Measurements from ENCODE around the gene CERCAM. TPM values are rescaled to one million over a fixed set of nuclear protein-coding genes. Genes with fewer than 3 reads are reported as not detected.

Gene CERCAM
- polyA plus RNA-seq, 1 donor from 2014 or later = 1.1 TPM

- no peak overlapping the region for H2AFZ ChIP-seq (ENCODE audit: low read depth, low read length)
- H3F3A ChIP-seq (ENCODE audit: insufficient read depth, low read length, poor library complexity, severe bottlenecking) = no peaks in the 10 kb centered on the region
- H3K27ac ChIP-seq (ENCODE audit: low read length) = no peak overlapping the region
- H3K4me3 ChIP-seq (ENCODE audit: low read length) = no peak overlapping the region
- no peaks in the 10 kb centered on the region for H3K9me3 ChIP-seq (ENCODE audit: low read length)
- H3K36me3 ChIP-seq (ENCODE audit: insufficient read depth, low read length) = no peaks in the 10 kb centered on the region
- H3K9me2 ChIP-seq (ENCODE audit: insufficient read depth, low read length) = no peaks in the 10 kb centered on the region
- H3K79me2 ChIP-seq (replicated peaks; ENCODE audit: insufficient read depth, low read length) = no peaks in the 10 kb centered on the region
- peaks cover 23% of the 10 kb centered on the region for H3K27me3 ChIP-seq (ENCODE audit: insufficient read depth, low read depth, low read length)
- TF ChIP-seq MXI1 (conservative IDR thresholded peaks at IDR 0.05; ENCODE audit: poor library complexity, severe bottlenecking) (no peak), EZH2 (IDR thresholded peaks at IDR 0.05; ENCODE audit: borderline replicate concordance, insufficient read depth, low read length, poor library complexity, severe bottlenecking) (no peak), SMC3 (conservative IDR thresholded peaks at IDR 0.05; ENCODE audit: poor library complexity) (no peak), TAF1 (IDR thresholded peaks at IDR 0.05; ENCODE audit: low read depth) (no peak), CTCF (IDR thresholded peaks at IDR 0.05; ENCODE audit: poor library complexity, severe bottlenecking) (no peak)
- no peaks in the 10 kb centered on the region for H4K20me1 ChIP-seq (ENCODE audit: insufficient read depth)
- H3K4me2 ChIP-seq (ENCODE audit: low read length) = no peak overlapping the region
- H3K9ac ChIP-seq (ENCODE audit: low read length) = no peak overlapping the region
Measured at GRCh38 chr9:128405780-128406171, 14.9 kb upstream of the CERCAM start.

DNA sequence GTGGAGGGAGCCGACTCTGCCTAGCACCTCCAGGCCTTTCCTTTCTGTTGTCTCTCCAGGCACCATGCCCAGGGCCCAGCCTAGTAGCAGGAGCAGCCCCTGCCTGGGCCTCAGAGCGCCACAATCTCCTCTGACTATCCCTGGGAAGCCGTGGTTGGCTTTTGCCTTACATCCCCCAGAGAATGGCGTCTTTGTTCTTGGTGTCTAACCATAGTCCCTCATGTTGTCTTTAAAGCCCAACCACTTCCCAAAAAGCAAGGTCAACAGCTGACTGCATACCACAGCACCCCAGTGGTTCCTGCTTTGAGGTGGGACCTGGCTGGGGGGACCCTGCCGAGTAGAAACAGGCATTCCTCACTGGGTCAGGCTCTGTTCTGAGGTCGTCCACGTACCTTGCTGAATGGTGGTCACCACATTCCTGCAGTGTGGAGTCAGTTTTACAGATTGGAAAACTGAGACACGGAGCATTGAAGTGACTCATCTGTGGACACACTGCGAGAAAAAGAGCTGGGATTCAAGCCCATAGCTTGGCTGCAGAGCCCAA lies 13.7 kb upstream of the CERCAM start:
- Histone ChIP-seq H3K4me3 (ENCODE audit: low read length) (no peak overlapping the region), H3K79me2 (replicated peaks; ENCODE audit: insufficient read depth, low read length) (no peaks in the 10 kb centered on the region), H3K4me2 (ENCODE audit: low read length) (no peak overlapping the region), H3K9me2 (ENCODE audit: insufficient read depth, low read length) (no peaks in the 10 kb centered on the region), H3K9me3 (ENCODE audit: low read length) (no peaks in the 10 kb centered on the region), H3K27me3 (ENCODE audit: insufficient read depth, low read depth, low read length) (peaks cover 29% of the 10 kb centered on the region), H3K27ac (ENCODE audit: low read length) (no peak overlapping the region), H3K9ac (ENCODE audit: low read length) (no peak overlapping the region), H3K36me3 (ENCODE audit: insufficient read depth, low read length) (no peaks in the 10 kb centered on the region), H3F3A (ENCODE audit: insufficient read depth, low read length, poor library complexity, severe bottlenecking) (no peaks in the 10 kb centered on the region), H2AFZ (ENCODE audit: low read depth, low read length) (no peak overlapping the region), H4K20me1 (ENCODE audit: insufficient read depth) (no peaks in the 10 kb centered on the region)
- TF ChIP-seq EP300 (conservative IDR thresholded peaks at IDR 0.05; ENCODE audit: poor library complexity, severe bottlenecking) (no peak), SMC3 (conservative IDR thresholded peaks at IDR 0.05; ENCODE audit: poor library complexity) (no peak), EZH2 (IDR thresholded peaks at IDR 0.05; ENCODE audit: borderline replicate concordance, insufficient read depth, low read length, poor library complexity, severe bottlenecking) (no peak), TAF1 (IDR thresholded peaks at IDR 0.05; ENCODE audit: low read depth) (no peak), RAD21 (conservative IDR thresholded peaks at IDR 0.05) (no peak), MXI1 (conservative IDR thresholded peaks at IDR 0.05; ENCODE audit: poor library complexity, severe bottlenecking) (no peak), POLR2AphosphoS5 (IDR thresholded peaks at IDR 0.05) (no peak)
- TF ChIP-seq, protein P1, sequence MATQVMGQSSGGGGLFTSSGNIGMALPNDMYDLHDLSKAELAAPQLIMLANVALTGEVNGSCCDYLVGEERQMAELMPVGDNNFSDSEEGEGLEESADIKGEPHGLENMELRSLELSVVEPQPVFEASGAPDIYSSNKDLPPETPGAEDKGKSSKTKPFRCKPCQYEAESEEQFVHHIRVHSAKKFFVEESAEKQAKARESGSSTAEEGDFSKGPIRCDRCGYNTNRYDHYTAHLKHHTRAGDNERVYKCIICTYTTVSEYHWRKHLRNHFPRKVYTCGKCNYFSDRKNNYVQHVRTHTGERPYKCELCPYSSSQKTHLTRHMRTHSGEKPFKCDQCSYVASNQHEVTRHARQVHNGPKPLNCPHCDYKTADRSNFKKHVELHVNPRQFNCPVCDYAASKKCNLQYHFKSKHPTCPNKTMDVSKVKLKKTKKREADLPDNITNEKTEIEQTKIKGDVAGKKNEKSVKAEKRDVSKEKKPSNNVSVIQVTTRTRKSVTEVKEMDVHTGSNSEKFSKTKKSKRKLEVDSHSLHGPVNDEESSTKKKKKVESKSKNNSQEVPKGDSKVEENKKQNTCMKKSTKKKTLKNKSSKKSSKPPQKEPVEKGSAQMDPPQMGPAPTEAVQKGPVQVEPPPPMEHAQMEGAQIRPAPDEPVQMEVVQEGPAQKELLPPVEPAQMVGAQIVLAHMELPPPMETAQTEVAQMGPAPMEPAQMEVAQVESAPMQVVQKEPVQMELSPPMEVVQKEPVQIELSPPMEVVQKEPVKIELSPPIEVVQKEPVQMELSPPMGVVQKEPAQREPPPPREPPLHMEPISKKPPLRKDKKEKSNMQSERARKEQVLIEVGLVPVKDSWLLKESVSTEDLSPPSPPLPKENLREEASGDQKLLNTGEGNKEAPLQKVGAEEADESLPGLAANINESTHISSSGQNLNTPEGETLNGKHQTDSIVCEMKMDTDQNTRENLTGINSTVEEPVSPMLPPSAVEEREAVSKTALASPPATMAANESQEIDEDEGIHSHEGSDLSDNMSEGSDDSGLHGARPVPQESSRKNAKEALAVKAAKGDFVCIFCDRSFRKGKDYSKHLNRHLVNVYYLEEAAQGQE (IDR thresholded peaks at IDR 0.05; ENCODE audit: borderline replicate concordance) = no peak
